Measurements from ENCODE around the gene TPRG1L.

The TPRG1L gene

DNA sequence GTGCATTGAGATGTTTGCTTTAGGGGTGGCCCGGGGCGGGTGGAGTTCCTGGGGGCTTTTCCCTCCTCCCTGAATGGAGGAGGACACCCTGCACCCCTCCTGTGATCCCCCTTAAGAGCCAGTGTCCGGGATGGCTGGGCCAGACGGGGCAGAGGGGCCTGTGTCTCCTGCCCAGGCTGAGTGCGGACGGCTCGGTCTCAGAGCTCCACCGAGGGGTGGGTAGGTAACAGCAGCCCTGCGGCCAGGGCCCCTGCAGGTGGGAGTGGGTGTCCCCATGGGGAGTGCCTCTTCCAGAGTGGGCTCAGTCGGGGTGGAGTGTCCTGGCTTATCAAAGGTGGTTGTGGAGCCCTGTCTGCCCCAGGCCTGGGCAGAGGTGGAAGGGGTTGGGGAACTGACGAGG, 50.6 kb downstream of the TPRG1L start:
- in situ Hi-C loops (cut with HindIII; ENCODE audit: low sequenced_read_pairs): no loop called here

DNA sequence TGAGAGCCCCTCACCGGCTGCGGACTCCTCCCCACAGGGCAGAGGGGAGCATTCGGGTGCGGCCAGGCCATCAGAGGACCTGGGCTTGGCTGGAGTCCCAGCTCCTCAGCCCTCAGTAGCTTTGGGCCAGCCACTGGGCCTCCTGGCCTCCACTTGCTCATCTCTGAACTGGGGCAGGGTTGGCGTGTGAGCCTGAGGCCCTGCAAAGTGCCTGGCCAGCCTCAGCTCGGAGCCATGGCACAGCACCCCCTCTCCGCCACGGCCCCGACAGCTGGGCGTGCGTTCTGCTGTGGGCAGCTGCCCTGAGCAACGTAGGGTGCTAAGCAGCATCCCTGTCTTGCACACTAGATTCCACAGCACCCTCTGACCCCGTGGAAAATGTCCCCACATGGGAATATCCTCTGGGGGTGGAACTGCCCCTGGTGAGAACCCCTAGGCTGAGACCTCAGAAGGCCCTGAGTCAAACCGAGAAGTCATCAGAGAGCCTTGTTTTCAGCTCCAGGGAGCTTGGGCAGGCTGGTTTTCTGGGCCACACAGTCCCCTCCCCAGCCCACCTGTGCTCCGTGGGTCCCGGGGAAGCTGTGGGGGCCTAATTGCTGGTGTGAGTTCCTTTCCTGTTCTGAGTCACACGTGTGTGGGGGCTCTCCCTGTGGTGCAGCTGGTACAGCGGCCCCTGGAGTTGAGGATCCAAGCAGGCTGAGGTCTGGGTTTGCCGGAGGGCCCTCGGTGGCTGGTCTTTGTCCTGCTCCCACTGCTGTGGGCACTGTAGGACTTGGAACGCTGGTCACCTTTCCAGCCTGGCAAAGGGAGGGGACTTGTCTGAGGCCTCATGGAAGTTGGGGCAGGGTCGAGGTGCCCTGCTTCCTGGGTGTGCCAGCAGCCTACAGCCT, 52.0 kb downstream of the TPRG1L start:
- in situ Hi-C loops (cut with HindIII; ENCODE audit: low sequenced_read_pairs): no loop called here

DNA sequence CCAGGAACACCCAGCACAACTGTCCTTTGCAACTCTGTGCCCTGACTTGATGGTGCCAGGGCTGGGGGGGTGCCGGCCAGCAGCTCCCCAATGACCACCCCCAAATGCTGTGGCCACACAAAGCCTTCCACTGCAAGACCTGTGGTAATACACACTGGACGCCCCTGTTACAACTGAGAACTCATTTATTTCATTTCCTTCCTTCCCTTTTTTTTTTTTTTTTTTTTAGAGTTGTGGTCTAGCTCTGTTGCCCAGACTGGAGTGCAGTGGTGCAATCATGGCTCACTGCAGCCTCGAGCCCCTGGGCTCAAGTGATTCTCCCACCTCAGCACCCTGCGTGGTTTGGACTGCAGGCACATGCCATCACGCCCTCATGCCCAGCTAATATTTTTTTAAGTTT, 52.7 kb downstream of the TPRG1L start:
- in situ Hi-C loops (cut with HindIII; ENCODE audit: low sequenced_read_pairs): no loop called here

DNA sequence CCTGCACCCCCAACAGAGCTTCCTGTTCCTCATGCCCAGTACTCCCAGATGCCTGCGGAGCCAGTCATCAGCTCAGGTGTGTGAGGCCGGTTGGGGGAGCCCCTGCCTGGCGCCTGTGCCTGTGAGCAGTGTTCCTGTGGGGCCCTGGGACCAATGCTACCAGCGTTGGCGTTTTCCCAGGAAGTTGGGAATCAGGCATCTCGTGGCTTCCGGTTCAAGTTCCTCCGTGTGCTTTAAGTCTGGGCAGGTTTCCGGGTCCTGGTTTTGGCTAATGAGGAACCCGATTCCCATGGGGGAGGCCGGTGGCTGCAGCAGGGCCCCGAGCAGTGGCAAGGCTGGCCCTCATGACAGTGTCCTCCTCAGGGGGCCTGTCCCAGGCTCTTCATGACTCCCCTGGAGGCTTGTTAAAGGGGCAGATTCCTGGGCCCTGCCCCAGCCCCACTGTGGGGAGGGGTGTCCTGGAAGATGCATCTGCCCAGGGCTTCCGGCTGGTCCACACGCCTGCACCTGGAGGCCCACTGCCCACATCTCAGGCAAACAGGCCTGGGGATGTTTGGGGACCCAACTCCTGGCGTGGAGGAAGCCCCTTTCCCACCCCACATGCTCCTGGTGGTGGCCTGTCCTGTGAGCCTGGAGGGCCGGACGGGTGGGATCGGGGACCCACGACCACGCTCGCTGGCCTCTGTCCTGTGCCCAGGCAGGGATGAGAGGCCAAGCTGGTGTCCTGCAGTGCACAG, 53.7 kb downstream of the TPRG1L start:
- in situ Hi-C loops (cut with HindIII; ENCODE audit: low sequenced_read_pairs): no loop called here

DNA sequence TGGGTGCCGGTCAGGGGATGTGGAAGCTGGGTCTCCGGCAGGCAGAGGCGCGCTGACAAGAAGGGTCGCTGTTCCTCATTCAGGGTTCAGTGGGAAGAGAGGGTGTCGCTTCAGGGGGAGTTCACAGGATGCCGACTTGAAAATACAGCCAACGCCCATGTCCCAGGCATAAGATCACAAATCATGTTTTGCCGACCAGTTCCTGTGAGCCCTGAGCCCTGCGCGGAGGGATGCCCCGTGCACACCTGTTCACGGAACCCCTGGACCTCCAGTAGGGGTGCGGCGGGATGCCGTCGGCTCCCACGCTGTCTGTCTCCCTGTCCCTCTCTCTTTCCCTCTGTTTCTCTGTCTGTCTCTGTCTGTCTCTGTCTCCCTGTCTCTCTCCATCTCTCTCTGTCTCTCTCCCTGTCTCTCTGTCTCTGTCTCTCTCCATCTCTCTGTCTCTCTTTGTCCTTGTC, 54.3 kb downstream of the TPRG1L start:
- in situ Hi-C loops (cut with HindIII; ENCODE audit: low sequenced_read_pairs): no loop called here
